ENCODE measurements around the gene BMPR1A.

GRCh38 chr10:86786368-86786767 lies 29.9 kb downstream of the BMPR1A start:
- TF ChIP-seq CTCF (optimal IDR thresholded peaks at IDR 0.05 in 1 of 3, IDR thresholded peaks at IDR 0.05 in 1 of 3, conservative IDR thresholded peaks at IDR 0.05 in 1 of 3; ENCODE audit: extremely low read depth in 1 of 3, insufficient read depth in 2 of 3, low read length in 3 of 3): no peak
- TF ChIP-seq EZH2 (IDR thresholded peaks at IDR 0.05; ENCODE audit: low read length): no peak
